H1 (cell line): ENCODE results near the gene BRD1. TPM values are rescaled to one million over a fixed set of nuclear protein-coding genes. Genes with fewer than 3 reads are reported as not detected.

Experiments used
- ASH2L ChIP-seq: fragments of 200-600, 300-600 bp; sonication (generic); IDR thresholded peaks from one replicate; pipeline ENCODE4 v1.7.1; 2017; ENCODE audit warnings: low read length
- ATF2 ChIP-seq: IDR thresholded peaks from 2 replicates; pipeline ENCODE4 v1.6.1; 2012; ENCODE audit warnings: low read length, inconsistent platforms
- GABPA ChIP-seq: IDR thresholded peaks from 2 replicates; pipeline ENCODE4 v1.6.1; 2011; ENCODE audit warnings: mild to moderate bottlenecking, low read length, moderate library complexity, borderline replicate concordance; ENCODE audit not compliant: insufficient read depth
- MAX ChIP-seq: IDR thresholded peaks from 2 replicates; pipeline ENCODE4 v1.6.1; 2012; ENCODE audit warnings: inconsistent platforms
- POLR2AphosphoS5 ChIP-seq: IDR thresholded peaks from 2 replicates; pipeline ENCODE4 v1.6.1; 2011; ENCODE audit warnings: low read depth, low read length
- polyA plus RNA-seq, 7 experiments: library from polyadenylated mRNA; depleted of rRNA in 3 of 7; stranded (reverse) in 5 of 7; unstranded in 2 of 7; fragments of >200 nt in 5 of 7; fragments of 200-250 nt in 2 of 7; gene quantifications; 1 replicate in 5 of 7; 2 replicates in 1 of 7; 4 replicates in 1 of 7; pipeline versions ENCODE4 v1.2.1 to v1.2.3, GENCODE V29; 2011 to 2013; ENCODE audit warnings: missing spikeins in 2 of 7, mixed read lengths in 2 of 7
- total RNA-seq: library from RNA; stranded (reverse); fragmentation: NEBNext Ultra II Directional; extraction: Animal tissue kit (Norgen Biotek cat#: 25700); gene quantifications from 2 replicates; pipeline ENCODE4 v1.2.1, GENCODE V29; 2021

BRD1 gene
- total and polyA plus RNA-seq, 2 of the 8 experiments (the other 6 are each of a cell fraction or from before 2014, with no cell fraction given): 6.8 to 34.0 TPM

- no peak for TF ChIP-seq GABPA
- TF ChIP-seq MAX: no peak
- TF ChIP-seq ASH2L: no peak
- no peak for TF ChIP-seq POLR2AphosphoS5
- TF ChIP-seq ATF2: no peak
- TF ChIP-seq, all 59 proteins: peak for 0
Observed at GRCh38 chr22:49751318-49751965, 76.2 kb downstream of the BRD1 start (continued).
